Right lobe of liver (tissue), 4 donors: ENCODE measurements around the gene DYRK1A.

Experiments used
- POLR2A ChIP-seq: fragments of 450-650 bp; IDR thresholded peaks from one replicate; pipeline ENCODE4 v1.6.1; 2017; ENCODE audit warnings: antibody characterized with exemption, mild to moderate bottlenecking
- TF ChIP-seq, protein P1 (sequence below), 4 donors: fragments of 200-600 bp in 3 of 4; fragments of 450-650 bp in 1 of 4; IDR thresholded peaks; one replicate each; pipeline versions ENCODE4 v1.5.1 to v1.8.0; 2016 to 2022; ENCODE audit warnings: antibody characterized with exemption in 4 of 4, mild to moderate bottlenecking in 2 of 4
- donor health status: DM: no; HTN: no; CAD: no.
- donor health status: DM: no; HTN: no; CAD: no.
- donor health status: DM: no; HTN: yes; CAD: no.

DNA sequence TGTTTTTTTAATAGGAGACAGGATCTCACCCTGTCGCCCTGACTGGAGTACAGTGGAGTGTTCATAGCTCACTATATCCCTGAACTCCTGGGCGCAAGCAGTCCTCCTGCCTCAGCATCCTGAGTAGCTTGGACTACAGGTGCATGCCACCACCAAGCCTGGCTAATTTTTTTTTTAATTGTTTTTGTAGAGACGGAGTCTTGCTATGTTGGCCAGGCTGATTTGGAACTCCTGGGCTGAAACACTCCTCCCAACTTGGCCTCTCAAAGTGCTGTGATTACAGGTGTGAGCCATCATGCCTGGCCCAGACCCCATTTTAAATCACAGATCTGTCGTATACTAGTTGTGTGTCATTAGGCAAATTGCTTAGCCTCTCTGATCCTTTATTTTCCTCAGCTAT is 161.1 kb downstream of the DYRK1A start:
- TF ChIP-seq, protein P1, sequence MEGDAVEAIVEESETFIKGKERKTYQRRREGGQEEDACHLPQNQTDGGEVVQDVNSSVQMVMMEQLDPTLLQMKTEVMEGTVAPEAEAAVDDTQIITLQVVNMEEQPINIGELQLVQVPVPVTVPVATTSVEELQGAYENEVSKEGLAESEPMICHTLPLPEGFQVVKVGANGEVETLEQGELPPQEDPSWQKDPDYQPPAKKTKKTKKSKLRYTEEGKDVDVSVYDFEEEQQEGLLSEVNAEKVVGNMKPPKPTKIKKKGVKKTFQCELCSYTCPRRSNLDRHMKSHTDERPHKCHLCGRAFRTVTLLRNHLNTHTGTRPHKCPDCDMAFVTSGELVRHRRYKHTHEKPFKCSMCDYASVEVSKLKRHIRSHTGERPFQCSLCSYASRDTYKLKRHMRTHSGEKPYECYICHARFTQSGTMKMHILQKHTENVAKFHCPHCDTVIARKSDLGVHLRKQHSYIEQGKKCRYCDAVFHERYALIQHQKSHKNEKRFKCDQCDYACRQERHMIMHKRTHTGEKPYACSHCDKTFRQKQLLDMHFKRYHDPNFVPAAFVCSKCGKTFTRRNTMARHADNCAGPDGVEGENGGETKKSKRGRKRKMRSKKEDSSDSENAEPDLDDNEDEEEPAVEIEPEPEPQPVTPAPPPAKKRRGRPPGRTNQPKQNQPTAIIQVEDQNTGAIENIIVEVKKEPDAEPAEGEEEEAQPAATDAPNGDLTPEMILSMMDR (IDR thresholded peaks at IDR 0.05) = no peak
- no peak for TF ChIP-seq POLR2A
